ENCODE results near the gene FAM3B.
"Not testable (repeated sequence)": the region's sequence is repeated elsewhere in the genome, so short reads cannot be mapped to it uniquely, and the experiment has no call there.

The FAM3B gene, protein sequence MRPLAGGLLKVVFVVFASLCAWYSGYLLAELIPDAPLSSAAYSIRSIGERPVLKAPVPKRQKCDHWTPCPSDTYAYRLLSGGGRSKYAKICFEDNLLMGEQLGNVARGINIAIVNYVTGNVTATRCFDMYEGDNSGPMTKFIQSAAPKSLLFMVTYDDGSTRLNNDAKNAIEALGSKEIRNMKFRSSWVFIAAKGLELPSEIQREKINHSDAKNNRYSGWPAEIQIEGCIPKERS
- long read RNA-seq, donor 1, transcript FAM3B-201 (8 exons, 1,088 nt): major isoform, 9 of 11 reads
- long read RNA-seq, donor 1, partial matches to known transcripts: 0 of 11 reads
- long read RNA-seq, donor 1, other reads (novel, unspliced or antisense): 0 of 11 reads
- long read RNA-seq, donor 2, partial matches to known transcripts: 0 of 2 reads
- long read RNA-seq, donor 2, other reads (novel, unspliced or antisense): 0 of 2 reads
- long read RNA-seq, donor 3, partial matches to known transcripts: 0 of 6 reads
- long read RNA-seq, donor 3, other reads (novel, unspliced or antisense): 0 of 6 reads
- long read RNA-seq, donor 4, transcript FAM3B-201 (8 exons, 1,088 nt): major isoform, 9 of 16 reads
- long read RNA-seq, donor 4, partial matches to known transcripts: 6 of 16 reads
- long read RNA-seq, donor 4, other reads (novel, unspliced or antisense): 0 of 16 reads
- long read RNA-seq, donor 5, partial matches to known transcripts: 0 of 3 reads
- long read RNA-seq, donor 5, other reads (novel, unspliced or antisense): 0 of 3 reads
- long read RNA-seq, donor 6, partial matches to known transcripts: 5 of 8 reads
- long read RNA-seq, donor 6, other reads (novel, unspliced or antisense): 0 of 8 reads
- long read RNA-seq, donor 7, transcript FAM3B-201 (8 exons, 1,088 nt): major isoform, 14 of 15 reads
- long read RNA-seq, donor 7, partial matches to known transcripts: 0 of 15 reads
- long read RNA-seq, donor 7, other reads (novel, unspliced or antisense): 0 of 15 reads
- long read RNA-seq, donor 8, transcript FAM3B-201 (8 exons, 1,088 nt): major isoform, 7 of 16 reads
- long read RNA-seq, donor 8, partial matches to known transcripts: 7 of 16 reads
- long read RNA-seq, donor 8, other reads (novel, unspliced or antisense): 0 of 16 reads

GRCh38 chr21:41316200-41317062, at the start of gene FAM3B:
FAM3B (plus strand) TSS chr21:41316801; CDS start chr21:41316880, 79 bp downstream.
- DNase-seq: peak; percentile 55

DNA sequence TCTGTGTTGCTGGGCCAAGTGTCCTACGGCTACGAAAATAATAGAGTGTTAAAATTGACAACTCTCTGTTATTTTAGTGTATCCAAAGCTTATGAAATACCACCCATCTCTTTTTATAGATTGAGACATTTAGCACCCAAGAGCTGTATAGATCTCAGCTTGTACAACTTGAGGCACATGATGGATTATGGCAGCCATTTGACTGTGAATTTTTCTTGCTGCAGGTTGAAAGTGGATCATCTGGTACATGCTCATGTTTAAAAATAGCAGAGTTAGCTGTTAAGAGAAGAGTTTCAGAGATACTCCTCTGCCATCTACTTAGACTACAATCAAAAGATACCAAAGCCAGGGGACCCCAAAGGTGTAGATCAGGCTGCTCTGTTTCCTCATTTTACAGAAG, 49.3 kb upstream of the FAM3B start:
- no peak for DNase-seq

GRCh38 chr21:41269535-41269934, 47.1 kb upstream of the FAM3B start:
- no peak for DNase-seq

DNA sequence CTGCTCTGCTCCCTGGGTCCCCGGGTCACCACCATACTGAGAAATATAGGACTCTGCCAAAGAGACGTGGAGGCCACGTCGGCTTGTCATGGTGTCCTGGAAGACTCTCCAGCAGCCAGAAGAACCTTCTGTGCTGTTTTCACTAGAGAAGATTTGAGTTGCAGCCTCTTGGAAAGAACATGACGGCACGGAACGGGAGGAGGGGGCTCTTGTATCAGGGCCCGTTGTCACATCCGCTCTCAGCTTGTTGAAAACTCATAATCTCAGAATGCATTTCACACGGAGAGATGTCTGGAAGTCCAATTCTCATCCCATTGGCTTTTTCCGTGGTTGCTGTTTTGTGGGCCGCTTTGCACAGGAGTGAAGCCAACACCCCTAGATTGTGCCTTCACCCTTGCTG, 39.4 kb upstream of the FAM3B start:
- no peak for DNase-seq

- DNase-seq: no peak
Observed at GRCh38 chr21:41277846-41278245, 38.8 kb upstream of the FAM3B start.

- DNase-seq: no peak
Observed at GRCh38 chr21:41280115-41280919, 36.3 kb upstream of the FAM3B start.

- DNase-seq: no peak
Observed at GRCh38 chr21:41282412-41282811, 34.2 kb upstream of the FAM3B start.

- peak; percentile 27 for DNase-seq
Observed at GRCh38 chr21:41283211-41283818, 33.3 kb upstream of the FAM3B start.

GRCh38 chr21:41289431-41289830, 27.2 kb upstream of the FAM3B start:
- DNase-seq: no peak

- no peak for DNase-seq
Observed at GRCh38 chr21:41290106-41290799, 26.3 kb upstream of the FAM3B start.

- DNase-seq: no peak
Observed at GRCh38 chr21:41294548-41295231, 21.9 kb upstream of the FAM3B start.

- DNase-seq: no peak
Observed at GRCh38 chr21:41295721-41296254, 20.8 kb upstream of the FAM3B start.

GRCh38 chr21:41302976-41303375, 13.6 kb upstream of the FAM3B start:
- no peak for DNase-seq

DNA sequence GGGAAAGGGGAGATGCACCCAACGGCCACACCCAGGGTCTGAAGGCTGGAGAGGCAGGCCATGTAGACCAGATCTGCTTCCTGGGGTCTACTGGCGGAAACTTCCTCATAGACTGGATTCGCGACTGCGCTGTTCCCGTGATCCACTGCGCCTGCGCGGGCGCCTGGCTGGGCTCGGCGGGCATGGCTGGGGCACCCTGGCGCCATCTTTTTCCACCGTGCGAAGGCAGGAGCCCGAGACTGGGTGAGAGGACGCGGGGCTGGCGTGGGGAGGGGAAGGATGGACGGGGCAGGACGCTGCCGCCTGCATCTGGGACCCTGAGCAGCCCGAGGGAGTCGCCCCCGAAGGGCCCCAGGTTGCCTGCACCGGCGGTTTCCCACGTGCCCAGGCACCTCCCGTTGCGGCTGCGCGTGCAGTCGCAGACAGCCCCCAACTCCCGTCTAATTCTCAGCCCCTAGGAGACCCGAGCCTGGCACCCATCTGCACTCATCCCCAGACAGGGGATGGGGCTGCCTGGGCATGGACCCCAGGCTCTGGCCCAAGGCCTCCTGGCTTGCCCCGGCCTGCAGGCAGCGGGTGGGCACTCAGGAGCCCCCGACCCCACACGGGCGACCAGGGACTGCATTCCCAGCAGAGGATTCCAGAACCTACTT, 12.4 kb upstream of the FAM3B start:
- no peak for DNase-seq

DNA sequence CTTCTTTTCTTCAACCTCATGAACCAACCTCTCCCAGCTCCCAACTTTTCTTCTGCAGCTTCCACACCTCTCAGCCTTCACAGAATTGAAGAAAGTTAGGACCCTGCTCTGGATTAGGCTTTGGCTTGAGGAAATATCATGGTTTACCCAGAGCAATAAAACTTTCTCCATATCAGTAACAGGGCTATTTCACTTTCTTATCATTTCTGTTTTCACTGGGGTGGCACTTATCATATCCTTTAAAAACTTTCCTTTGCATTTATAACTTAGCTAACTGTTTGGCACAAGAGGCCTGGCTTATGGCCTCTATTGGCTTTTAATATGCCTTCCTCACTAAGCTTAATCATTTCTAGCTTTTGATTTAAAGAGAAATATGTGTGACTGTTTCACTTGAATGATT, 9.4 kb upstream of the FAM3B start:
- DNase-seq: no peak

DNA sequence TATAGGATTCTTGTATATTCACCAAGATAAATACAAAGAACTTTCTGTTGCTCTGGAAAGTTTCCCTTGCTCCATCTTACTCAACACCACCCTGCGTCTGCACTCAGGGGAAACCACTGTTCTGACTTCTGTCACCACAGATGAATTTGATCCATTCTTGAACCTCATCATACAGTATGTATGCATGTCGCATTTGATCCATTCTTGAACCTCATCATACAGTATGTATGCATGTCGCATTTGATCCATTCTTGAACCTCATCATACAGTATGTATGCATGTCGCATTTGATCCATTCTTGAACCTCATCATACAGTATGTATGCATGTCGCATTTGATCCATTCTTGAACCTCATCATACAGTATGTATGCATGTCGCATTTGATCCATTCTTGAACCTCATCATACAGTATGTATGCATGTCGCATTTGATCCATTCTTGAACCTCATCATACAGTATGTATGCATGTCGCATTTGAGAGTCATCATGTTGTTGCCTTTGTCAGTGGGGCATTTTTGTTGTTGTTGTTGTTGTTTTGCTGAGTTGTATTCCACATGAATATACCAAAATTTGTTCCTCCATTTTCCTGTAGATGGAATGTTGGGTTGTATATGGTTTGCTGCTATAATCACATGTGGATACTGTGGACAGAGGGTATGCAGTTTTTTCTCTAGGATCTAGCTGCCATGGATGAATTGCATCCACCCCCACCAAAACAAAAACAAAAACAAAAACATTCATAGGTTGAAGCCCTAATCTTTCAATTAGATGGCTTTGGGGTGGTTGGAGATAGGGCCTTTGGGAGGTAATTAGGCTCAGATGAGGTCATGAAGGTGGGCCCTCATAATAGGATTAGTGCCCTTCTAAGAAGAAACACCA, 3.1 kb upstream of the FAM3B start:
- not testable (repeated sequence) for DNase-seq

DNA sequence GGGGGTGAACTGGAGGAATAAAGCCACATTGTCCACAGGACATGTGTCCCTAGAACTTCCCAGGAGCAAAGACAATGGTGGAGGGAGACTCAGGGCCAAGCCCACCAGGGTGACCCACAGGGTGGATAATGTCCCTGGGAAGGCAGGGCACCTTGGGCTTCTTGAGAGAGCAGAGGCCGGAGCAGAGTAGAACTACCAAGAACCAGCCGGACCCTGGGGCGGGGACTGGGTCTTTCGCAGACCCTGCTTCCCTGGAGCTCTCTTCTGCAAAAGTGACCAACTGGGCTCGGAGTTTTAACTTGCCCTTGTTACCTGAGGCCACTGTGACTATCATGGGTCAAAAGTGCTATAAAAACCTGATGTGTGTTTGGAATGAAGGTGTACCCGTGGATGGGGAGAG, 875 bp upstream of the FAM3B start:
- no peak for DNase-seq

GRCh38 chr21:41317063-41317392, 427 bp downstream of the FAM3B start:
- no peak for DNase-seq

All from right kidney (tissue), 9 donors.